Uterus (tissue), 2 donors: ENCODE results near the gene TBC1D16.

ENCODE experiments used
- POLR2A ChIP-seq, 2 donors: fragments of 450-650 bp; IDR thresholded peaks; one replicate each; pipeline ENCODE4 v1.6.1; 2016; ENCODE audit warnings: antibody characterized with exemption in 2 of 2, mild to moderate bottlenecking in 1 of 2, moderate library complexity in 1 of 2
- TF ChIP-seq, protein P1 (sequence below), 4 experiments: fragments of 200-600 bp in 2 of 4; fragments of 450-650 bp in 2 of 4; sonication (generic) in 2 of 4; IDR thresholded peaks; one replicate each; pipeline ENCODE4 v1.5.1; 2016 to 2019; ENCODE audit warnings: antibody characterized with exemption in 4 of 4, mild to moderate bottlenecking in 2 of 4, moderate library complexity in 1 of 4

DNA sequence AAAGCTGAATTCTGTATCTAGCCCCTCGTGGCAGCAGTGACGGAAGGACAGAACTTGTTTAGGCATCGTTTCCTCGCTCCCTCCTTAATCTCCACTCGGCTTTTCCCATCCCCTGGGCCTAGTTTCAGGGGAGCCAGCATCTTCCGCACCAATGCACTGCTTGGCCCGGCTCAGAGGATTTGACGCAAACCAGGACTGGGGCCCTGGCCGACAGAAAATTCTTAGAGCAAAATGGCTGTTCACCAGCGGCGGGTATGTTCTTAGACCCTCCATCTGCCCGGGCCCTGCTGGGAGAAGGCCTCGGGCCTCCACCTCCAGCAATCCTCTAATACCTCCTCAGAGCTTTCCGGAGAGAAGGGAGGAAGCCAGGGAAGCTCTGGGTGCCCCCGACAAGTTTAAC, 54.6 kb downstream of the TBC1D16 start:
- TF ChIP-seq POLR2A (IDR thresholded peaks at IDR 0.05) = no peak
- TF ChIP-seq, protein P1, sequence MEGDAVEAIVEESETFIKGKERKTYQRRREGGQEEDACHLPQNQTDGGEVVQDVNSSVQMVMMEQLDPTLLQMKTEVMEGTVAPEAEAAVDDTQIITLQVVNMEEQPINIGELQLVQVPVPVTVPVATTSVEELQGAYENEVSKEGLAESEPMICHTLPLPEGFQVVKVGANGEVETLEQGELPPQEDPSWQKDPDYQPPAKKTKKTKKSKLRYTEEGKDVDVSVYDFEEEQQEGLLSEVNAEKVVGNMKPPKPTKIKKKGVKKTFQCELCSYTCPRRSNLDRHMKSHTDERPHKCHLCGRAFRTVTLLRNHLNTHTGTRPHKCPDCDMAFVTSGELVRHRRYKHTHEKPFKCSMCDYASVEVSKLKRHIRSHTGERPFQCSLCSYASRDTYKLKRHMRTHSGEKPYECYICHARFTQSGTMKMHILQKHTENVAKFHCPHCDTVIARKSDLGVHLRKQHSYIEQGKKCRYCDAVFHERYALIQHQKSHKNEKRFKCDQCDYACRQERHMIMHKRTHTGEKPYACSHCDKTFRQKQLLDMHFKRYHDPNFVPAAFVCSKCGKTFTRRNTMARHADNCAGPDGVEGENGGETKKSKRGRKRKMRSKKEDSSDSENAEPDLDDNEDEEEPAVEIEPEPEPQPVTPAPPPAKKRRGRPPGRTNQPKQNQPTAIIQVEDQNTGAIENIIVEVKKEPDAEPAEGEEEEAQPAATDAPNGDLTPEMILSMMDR (IDR thresholded peaks at IDR 0.05) = no peak
